Stimulated activated CD4-positive, alpha-beta T cell treated with anti-CD3 and anti-CD28 coated beads, Interleukin-4, amount 100 ng/mL, for 24 hours (primary cell): ENCODE results near the gene LINC00237.

Experiments used
- DNase-seq: peaks from one replicate; pipeline ENCODE4 v3.0.0-alpha.2; 2020

Gene LINC00237

DNA sequence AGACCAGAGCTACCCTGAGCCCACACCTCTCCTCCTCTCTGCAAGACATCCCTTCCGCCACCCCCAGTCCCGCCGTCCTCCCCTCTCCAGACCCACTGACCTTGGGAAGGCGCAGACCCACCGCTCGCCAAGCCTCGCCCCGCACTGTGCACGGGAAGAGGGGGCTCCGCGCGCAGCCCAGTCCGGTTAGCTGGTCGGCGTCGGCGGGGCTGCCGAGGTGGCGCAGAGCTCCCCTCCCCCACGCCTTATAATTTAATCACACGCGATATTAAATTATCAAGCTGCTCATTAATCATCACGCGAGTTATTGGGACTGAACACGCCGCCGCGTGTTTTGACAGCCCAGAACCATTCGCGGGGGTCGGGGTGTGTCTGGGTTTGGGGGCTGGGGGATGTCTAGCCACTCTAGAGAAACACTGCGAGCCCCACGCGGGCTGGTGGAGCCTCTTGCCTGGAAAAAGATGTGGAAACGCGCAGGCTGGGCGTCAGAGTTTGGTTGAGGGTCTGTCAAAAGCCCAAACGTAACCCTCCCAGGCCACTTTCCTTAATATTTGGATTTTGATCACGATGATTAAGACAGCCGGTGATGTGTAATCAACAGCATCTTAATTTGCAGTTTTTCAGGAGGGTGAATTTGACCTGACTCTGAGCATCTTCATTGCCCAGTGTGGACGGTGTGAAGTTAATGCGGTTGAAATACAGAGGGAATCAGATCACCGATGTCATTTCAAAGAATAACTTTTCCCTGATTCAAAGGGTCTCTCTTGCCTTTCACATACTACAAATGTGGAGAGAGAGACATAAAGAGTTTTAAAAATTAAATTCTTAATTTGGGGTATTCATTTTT is at the start of gene LINC00237:
LINC00237 (minus strand) TSS at position 188 of the 847 bp plus-strand sequence.
- no peak for DNase-seq

- DNase-seq: no peak
Measured at GRCh38 chr20:21155268-21155667, 49.1 kb upstream of the LINC00237 start.

GRCh38 chr20:21154692-21155091 is 48.5 kb upstream of the LINC00237 start:
- DNase-seq: no peak

GRCh38 chr20:21151791-21152190 is 45.6 kb upstream of the LINC00237 start:
- no peak for DNase-seq

DNA sequence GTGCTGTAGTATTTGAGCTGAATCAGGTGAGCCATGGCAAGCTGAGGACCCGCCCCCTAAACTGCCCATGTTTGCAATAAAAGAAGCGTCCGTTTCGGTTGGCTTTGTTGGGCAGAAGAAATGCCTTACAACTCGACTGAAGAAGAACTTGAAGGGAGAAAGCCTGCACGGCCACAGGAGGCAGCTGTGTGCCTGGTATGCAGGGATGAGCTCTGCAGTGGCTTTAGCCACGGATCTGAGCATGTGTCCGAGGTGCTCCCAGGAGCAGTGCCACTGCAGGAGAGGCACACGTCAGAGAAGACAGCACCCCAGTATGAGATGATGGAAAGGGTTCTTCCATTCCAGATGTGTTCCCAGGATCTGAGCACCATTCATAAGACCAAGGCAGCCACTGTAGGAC is 43.2 kb upstream of the LINC00237 start:
- DNase-seq: no peak

- DNase-seq: no peak
Measured at GRCh38 chr20:21147593-21147992, 41.4 kb upstream of the LINC00237 start.

DNA sequence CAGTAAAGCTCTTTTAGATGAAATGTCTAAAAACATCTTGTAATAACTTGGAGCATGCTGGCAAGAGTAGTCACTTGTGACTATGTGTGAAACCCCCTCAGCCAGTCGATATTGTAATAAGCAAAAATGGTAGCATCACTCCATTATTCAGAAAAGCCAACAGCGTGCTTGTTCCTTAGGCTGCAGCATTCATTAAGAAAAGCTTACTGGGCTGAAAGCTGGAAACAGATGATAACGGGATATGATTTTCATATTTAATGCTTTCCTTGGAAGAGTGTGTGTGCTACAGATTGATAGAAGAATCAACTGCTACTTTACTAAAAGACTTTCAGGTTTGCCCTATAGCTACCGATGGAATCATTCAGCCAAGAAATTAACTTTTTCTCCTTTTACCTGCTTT is 40.1 kb upstream of the LINC00237 start:
- DNase-seq: no peak

DNA sequence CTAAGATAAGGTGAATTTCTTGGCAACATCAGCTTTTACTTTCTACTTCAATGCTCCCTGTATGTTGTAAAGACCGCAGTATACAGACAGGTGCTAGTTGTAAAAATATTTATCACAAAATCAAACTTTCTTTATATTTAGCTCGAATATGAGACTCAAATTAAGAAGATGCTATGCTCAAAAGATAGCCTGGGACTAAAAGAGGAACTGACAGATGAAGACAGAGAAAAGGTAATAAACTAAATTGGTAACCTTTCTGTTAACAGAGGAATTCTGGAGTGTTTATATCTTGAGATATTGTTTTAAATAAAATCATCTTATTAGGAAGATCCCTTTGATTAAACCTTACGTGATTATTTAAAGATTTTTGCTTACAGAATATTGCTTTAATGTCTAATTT is 39.3 kb upstream of the LINC00237 start:
- DNase-seq: no peak

GRCh38 chr20:21143194-21143890 is 37.2 kb upstream of the LINC00237 start:
- no peak for DNase-seq

DNA sequence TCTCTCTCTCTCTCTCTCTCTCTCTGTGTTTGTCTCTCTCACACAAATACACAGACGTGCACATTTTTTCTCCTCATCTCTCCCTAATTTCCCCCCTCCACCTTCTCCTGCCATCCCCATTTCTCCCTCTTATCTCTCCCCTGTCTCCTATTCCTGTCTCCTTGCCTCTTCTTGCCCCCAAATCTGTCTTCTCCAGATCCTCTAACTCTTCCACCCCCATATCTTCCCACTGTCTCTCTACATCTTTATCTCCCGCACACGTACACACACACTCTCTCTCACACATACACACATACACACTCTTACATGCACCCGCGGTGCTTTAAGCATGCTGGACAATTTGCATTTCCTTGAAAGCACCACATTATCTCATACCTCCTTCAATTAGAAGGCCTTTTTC is 35.7 kb upstream of the LINC00237 start:
- no peak for DNase-seq

- DNase-seq: no peak
Measured at GRCh38 chr20:21139881-21140566, 33.9 kb upstream of the LINC00237 start.

DNA sequence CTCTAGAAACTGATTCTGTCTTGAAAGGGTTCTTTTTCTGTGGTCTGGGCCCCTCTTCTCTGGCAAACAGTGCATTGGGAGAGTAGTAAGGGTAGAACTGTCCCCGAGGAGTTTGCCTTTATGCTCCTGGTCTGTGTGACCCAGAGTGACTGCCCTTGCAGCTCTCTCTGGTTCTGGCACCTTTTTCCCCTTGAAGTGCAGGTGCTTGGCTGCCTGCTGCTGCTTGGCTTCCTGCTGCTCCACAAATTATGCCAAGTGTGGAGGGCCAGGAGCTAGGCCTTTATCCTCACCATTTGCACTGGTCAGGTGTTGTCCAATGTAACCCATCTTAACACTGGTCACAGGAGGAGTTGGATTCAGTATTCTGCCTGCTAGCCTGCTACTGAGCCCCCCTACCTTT is 30.9 kb upstream of the LINC00237 start:
- DNase-seq: no peak

DNA sequence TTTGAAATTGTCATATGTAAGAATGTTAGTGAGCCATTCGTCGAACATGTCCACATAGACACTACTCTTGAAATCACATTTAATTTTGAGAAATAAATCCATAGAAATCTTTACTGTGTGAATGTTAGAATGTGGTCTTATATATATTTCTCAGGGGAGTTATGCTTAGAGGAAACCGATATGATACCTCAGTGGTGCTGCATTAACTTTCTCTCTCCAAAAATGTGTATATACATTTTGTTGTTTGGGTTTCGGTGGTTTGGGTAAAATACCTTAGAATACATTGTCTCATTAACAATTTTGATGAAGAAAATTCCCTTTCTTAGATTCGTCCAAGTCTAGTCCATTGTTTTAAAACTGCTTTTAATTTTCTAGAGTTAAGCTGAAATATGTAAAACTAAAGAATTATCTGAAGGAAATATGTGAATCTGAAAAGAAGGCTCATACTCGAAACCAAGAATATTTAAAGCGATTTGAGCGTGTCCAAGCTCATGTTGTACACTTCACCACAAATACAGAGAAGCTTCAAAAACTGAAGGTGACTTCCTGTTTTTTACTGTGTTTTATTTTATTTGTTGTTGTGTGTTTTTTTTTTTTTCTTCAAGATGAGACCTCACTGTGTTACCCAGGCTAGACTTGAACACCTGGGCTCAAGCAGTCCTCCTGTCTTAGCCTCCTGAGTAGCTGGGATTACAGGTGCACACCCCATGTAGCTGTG is 30.0 kb upstream of the LINC00237 start:
- DNase-seq: no peak

DNA sequence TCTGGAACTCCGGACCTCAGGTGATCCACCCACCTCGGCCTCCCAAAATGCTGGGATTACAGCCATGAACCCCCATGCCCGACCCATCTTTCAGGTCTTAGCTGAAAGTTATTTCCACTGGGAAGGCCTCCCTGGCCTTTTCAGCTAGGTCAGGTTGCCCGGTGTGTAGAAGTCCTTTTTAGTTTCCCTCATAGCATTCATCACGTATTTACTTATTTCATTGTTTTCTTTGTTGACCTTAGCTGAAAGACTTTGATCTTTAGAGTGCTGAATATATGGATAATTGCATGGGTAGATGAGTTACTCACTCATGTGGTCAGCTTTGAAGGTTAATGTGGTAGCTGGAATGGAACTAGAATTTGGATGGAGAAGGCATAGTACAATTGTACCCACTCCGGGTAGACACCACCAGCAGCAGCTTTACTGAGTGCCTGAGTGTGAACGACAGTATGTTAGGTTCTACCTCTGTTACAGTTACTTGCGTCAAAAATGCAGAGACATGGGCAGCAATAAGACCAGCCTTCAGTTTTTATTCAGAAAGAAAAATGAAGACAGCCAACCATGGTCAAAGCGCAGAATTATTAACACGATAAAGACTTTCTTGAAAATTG is 28.8 kb upstream of the LINC00237 start:
- DNase-seq: no peak

DNA sequence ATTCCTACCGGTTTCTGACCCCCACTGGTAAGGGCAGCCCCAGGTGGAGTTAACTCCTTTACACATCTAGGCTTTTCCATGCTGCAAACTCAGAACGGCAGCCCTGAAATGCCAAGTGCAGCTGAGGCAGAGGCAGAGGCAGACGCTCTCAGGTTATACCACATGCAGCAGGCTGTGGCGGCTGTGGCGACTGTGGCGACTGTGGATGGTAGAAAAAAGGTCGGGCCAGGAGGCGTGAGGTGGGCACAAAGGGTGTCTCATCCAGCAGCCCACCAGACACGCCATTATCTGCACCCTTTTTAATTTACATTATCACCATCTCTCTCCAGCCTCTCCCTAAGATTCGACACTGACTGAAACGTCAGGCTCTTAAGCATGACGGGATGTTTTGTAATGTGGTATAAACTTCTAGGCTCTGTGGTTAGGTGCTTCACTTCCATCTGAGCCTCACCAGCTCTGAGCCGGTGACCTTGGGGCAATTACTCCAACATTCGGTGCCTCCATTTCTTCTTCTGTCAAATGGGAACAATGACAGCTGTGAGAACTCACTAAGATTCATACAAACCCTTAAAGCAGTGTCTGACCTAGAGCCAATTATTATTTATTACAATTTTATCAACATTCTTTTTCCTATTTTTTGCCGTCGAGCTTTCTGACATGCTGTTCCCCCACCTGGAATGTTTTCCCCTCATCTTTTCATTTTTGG is 27.9 kb upstream of the LINC00237 start:
- DNase-seq: no peak

- DNase-seq: no peak
Measured at GRCh38 chr20:21133404-21133803, 27.2 kb upstream of the LINC00237 start.

DNA sequence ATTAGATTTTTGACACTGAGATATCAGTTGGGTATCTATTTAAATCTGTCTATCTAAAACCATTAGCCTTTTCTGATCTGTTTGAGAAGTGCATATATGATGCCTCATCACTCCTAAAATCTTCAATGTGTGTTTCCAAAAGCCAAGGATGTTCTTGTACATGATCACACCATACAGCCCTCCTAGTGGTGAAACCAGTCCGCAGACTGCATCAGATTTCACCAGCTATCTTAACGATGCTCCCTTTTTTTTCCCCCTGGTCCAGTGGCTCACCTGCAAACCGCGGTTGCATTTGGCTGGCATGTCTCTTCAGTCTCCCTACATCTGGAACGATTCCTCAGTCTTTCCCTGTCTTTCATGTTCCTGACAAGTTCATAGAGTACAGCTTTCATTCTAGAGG is 23.7 kb upstream of the LINC00237 start:
- DNase-seq: no peak

DNA sequence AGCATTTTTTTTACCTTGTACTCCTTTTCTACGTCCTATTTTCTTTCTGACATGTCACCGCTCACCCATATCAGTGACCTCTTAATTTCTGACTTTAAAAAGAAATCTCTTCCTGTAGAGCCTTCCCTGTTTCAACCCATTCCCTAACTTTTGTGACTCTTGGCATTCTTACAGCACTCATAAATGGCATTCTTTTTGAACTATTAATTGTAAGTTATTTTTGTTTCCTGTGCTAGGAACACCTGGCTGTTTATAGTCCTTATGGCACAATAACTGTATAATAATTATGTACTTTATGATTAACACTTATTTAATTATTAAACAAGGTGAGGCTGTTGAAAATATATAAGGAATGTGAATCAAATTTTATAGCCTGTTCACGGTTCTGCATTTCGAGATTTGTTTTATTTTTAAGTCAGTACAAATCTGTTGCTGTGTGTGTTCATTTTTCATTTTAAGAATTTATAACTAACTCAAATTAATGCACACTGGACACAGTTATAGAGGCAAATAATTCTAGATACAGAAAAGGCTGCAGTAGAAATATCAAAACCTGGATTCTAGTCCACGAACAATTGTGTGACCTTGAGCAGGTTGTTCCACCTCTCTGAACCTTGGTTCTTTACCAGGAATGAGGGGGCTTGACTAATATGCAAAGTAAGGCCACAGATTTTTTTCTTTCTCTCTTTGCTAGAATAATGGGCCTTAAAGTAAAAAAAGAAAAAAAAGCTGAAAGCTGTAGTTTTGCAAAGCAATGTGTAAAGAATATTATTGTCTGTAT is 21.2 kb upstream of the LINC00237 start:
- DNase-seq: no peak

- no peak for DNase-seq
Measured at GRCh38 chr20:21126581-21126870, 20.4 kb upstream of the LINC00237 start.

GRCh38 chr20:21125849-21126580 is 19.9 kb upstream of the LINC00237 start, which contains the start of gene KIZ:
TSS of gene KIZ (plus strand) at chr20:21126082. CDS start at chr20:21126116, 34 bp downstream.
- DNase-seq: peak; percentile 97
